Stromal cell of bone marrow (primary cell): Measurements from ENCODE around the gene RGS19.
"Not testable (repeated sequence)": the region's sequence is repeated elsewhere in the genome, so short reads cannot be mapped to it uniquely, and the experiment has no call there.

Source experiments
- DNase-seq: peaks from one replicate; pipeline ENCODE4 v3.0.0-alpha.2; 2012; ENCODE audit warnings: low read depth

RGS19 gene, protein sequence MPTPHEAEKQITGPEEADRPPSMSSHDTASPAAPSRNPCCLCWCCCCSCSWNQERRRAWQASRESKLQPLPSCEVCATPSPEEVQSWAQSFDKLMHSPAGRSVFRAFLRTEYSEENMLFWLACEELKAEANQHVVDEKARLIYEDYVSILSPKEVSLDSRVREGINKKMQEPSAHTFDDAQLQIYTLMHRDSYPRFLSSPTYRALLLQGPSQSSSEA

GRCh38 chr20:64079273-64080012, at the start of gene RGS19:
Gene RGS19 (minus strand): TSS chr20:64079518. CDS start chr20:64076886, 2,632 bp downstream.
- no peak for DNase-seq

DNA sequence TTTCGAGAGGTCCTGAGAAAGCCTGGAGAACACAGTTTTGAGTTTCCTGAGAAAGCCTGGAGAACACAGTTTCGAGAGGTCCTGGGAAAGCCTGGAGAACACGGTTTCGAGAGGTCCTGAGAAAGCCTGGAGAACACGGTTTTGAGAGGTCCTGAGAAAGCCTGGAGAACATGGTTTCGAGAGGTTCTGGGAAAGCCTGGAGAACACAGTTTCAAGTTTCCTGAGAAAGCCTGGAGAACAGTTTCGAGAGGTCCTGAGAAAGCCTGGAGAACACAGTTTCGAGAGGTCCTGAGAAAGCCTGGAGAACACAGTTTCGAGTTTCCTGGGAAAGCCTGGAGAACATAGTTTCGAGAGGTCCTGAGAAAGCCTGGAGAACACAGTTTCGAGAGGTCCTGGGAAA, 44.2 kb upstream of the RGS19 start:
- DNase-seq: not testable (repeated sequence)

DNA sequence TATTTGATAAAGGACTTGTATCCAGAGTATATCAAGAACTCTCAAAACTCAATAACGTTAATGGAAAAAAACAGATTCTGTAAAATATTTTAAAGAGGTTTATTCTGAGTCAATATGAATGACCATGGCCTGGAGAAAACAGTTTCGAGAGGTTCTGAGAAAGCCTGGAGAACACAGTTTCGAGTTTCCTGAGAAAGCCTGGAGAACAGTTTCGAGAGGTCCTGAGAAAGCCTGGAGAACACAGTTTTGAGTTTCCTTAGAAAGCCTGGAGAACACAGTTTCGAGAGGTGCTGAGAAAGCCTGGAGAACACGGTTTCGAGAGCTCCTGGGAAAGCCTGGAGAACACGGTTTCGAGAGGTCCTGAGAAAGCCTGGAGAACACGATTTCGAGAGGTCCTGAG, 43.6 kb upstream of the RGS19 start:
- DNase-seq: not testable (repeated sequence)

DNA sequence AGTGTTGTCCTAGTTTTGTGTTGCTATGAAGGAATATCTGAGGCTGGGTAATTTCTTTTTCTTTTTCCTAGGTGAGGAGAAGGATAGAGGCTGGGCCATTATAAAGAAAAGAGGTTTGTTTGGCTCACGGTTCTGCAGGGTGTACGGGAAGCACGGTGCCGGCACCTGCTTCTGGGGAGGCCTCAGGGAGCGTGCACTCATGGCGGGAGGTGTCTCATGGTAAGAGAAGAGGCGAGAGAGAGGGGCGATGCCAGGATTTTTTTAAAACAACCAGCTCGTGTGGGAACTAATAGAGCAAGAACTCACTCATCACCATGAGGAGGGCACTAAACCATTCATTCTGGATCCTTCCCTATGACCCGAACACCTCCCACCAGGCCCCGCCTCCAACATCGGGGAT, 42.3 kb upstream of the RGS19 start:
- no peak for DNase-seq

- no peak for DNase-seq
These were observed 40.5 kb upstream of the RGS19 start for GRCh38 chr20:64119681-64120341.

DNA sequence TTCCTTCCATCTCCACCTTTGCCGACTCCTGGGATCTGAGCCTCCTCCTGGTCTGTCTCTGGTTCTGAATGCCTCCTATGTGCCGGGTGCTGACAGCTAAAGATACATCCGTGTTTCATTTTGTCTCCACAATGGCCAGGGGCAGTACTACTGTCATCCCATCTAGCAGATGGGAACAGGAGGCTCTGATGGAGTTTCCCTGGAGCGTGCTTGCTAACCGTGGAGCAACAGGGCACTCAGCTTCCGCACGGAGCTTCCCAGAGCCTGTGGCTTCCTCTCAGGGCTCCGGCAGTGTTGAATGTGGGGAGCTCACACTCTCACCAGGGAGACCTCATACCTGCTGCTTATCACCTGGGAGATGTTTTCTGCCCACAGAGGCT, 40.0 kb upstream of the RGS19 start:
- DNase-seq: no peak

- DNase-seq: not testable (repeated sequence)
These were observed 38.1 kb upstream of the RGS19 start for GRCh38 chr20:64117432-64117777.

- DNase-seq: no peak
These were observed 37.5 kb upstream of the RGS19 start for GRCh38 chr20:64116541-64117431.

- no peak for DNase-seq
These were observed 36.7 kb upstream of the RGS19 start for GRCh38 chr20:64116016-64116415.

DNA sequence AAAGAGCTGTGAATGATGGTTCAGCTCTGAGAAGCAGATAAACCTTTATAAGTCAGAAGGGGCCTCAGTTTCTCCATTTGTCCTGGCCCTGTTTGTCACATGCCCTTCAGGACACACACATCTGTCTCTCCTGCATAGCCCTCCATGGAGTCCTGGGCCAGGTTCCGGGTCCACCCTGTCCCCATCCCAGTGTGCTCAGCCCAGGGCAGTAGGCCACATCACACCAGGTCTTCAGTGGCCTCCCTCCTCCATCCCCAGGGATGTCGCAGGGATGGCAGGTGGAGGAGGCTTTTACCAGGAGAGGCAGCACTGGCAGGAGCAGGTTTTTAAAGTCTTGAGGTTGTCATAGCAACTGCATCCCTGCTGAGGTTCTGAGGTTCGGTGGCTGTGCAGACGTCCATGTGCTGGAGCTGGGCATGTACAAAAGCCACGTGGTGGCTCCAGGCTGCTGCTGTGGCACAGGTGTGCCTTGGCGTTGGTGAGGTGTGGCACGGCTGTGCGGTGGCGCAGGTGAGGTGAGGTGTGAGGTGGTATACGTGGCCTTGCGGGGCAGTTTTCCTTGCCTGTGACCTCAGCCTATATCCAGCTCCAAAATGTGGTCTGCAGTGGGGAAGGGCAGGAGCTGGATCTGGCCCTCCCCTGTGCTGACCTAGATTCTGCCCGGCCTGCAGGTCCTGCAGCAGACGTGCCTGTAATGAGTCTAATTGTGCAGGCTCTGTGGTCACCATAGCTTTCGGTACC, 36.0 kb upstream of the RGS19 start:
- DNase-seq: no peak

GRCh38 chr20:64114356-64114971, 35.1 kb upstream of the RGS19 start:
- DNase-seq: no peak

GRCh38 chr20:64113796-64114355, 34.6 kb upstream of the RGS19 start:
- no peak for DNase-seq

- no peak for DNase-seq
These were observed 34.1 kb upstream of the RGS19 start for GRCh38 chr20:64113444-64113775.

- no peak for DNase-seq
These were observed 33.5 kb upstream of the RGS19 start for GRCh38 chr20:64112691-64113443.

DNA sequence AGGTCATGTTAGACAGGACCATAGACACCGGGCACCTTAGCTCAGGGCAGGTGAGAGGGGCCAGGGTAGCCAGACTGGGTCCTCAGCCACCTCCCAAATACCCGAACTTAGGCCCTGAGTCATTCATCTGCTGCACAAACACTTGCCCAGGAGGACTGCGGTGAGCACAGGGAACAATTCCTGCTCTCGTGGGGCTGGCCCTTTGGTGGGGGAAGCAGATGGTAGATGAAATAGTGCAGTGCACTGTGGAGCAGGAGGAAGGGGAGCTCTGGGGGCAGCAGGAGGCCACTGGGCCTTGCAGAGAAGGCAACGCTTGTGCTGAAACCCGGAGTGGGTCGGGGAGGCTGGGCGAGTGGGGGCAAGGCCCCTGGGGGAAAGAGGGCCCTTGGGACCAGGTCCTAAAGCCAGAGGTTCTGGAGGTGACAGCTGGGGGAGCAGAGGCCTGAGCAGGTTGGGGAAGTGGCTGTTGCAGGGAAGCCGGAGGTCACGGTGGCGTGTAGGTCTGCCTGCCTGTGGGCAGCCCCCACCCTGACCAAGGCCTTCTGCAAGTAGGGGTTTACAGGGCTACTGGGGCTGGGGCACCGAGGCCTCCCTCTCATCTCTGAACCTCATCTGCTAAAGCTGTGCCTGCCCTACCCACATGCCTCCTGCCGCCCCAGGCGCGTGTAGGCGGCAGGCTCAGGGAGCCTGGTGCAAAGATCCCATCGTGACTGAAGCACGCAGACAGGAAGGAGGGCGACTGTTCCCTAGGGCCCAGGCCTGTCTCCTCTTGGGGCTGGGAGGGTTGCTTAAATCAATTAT, 32.7 kb upstream of the RGS19 start:
- no peak for DNase-seq

DNA sequence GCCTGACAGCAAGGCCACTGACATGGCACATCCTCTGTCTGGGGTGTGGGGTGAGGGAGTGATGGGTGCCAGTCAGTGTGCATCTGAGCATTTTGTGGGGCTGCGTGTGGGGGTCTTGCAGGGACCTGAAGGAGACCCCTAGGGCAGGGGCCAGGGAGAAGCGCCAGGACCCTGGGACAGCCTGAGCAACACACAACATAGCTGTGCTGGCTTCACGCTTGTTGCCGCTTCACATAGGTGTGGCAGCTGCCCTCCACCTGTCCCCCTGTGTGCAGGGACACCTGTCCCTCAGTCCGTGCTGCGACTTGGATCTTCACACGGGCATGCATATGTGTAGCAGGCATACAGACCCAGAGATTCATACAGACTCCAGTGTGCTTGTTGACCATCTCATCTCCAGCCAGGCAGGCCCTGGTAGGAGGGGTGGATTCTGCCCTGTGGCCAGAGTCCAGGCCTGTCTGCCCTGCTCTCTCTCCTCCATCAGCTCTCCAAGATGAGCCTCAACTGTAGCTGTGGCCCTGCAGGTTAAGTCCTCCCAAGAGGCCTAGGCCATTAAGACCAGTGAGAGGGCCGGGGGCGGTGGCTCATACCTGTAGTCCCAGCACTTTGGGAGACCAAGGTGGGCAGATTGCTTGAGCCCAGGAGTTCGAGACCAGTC, 31.2 kb upstream of the RGS19 start:
- no peak for DNase-seq

DNA sequence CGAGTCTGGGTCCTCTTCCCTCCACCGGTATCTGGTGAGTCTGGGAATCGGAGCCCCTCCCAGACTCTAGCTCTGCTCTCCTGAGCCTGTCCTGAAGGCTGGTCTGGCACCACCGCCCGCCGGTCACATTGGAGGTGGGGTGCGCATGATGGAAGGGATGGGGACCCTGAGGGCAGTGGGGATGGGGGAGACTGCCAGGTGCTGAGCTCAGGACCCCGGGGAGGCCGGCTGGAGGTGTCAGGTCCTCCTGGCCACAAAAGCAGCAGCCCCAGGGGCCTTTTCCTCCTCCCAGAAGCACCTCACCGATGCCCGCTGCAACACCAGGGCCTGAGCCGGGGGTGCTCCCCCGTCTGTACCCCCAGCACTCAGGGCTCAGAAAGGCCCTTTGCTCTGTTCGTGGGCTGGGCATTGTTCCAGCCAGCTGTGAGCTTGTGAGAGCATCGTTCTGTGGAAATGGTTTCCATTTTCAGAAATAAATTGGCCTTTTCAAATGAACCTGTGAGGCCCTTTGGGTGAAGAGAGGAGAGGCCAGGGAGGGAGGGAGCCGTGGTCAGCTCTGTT, 30.6 kb upstream of the RGS19 start:
- no peak for DNase-seq
